Stimulated activated CD8-positive, alpha-beta memory T cell treated with anti-CD3 and anti-CD28 coated beads, Interleukin-7, amount 100 ng/mL, for 4 hours (primary cell): ENCODE data around the gene CCDC40.
A peak's percentile ranks its signal among the peaks of the same experiment; 100 is the strongest.

Source experiments
- DNase-seq, 2 donors: peaks; one replicate each; pipeline ENCODE4 v3.0.0-alpha.2; 2020; ENCODE audit warnings: low read depth in 2 of 2

Gene CCDC40

GRCh38 chr17:80000136-80000535, 36.3 kb upstream of the CCDC40 start:
- no peak for DNase-seq

GRCh38 chr17:80000981-80001775, 35.3 kb upstream of the CCDC40 start:
- DNase-seq, result no peak

- DNase-seq, result no peak
Observed at GRCh38 chr17:80002070-80002641, 34.3 kb upstream of the CCDC40 start.

GRCh38 chr17:80002690-80003490, 33.6 kb upstream of the CCDC40 start:
- no peak for DNase-seq

GRCh38 chr17:80003969-80004368, 32.5 kb upstream of the CCDC40 start:
- DNase-seq, result no peak

- DNase-seq, result peak in 1 of 2 donors; percentile 24
Observed at GRCh38 chr17:80005360-80006338, 30.8 kb upstream of the CCDC40 start.

- no peak for DNase-seq
Observed at GRCh38 chr17:80006339-80006720, 30.1 kb upstream of the CCDC40 start.

GRCh38 chr17:80006811-80007752, 29.4 kb upstream of the CCDC40 start:
- DNase-seq, result no peak

- DNase-seq, result no peak
Observed at GRCh38 chr17:80007939-80008338, 28.5 kb upstream of the CCDC40 start.

- peak; percentile 46 to 55 for DNase-seq
Observed at GRCh38 chr17:80008383-80008840, 28.0 kb upstream of the CCDC40 start.

GRCh38 chr17:80008848-80009247, 27.6 kb upstream of the CCDC40 start:
- DNase-seq, result no peak

- no peak for DNase-seq
Observed at GRCh38 chr17:80009391-80010282, 26.8 kb upstream of the CCDC40 start.

GRCh38 chr17:80010283-80010858, 26.1 kb upstream of the CCDC40 start:
- DNase-seq, result no peak

- DNase-seq, result no peak
Observed at GRCh38 chr17:80011989-80012555, 24.4 kb upstream of the CCDC40 start.

GRCh38 chr17:80012765-80013741, 23.4 kb upstream of the CCDC40 start:
- DNase-seq, result no peak

- no peak for DNase-seq
Observed at GRCh38 chr17:80017226-80018010, 19.0 kb upstream of the CCDC40 start.
